ENCODE measurements around the gene MAPK6.
"Not testable (repeated sequence)": the region's sequence is repeated elsewhere in the genome, so short reads cannot be mapped to it uniquely, and the experiment has no call there.

MAPK6 gene

GRCh38 chr15:52080031-52080430, 61.0 kb downstream of the MAPK6 start:
- DNase-seq (ENCODE audit: low read depth in 2 of 3, low spot score in 2 of 3) = no peak

DNA sequence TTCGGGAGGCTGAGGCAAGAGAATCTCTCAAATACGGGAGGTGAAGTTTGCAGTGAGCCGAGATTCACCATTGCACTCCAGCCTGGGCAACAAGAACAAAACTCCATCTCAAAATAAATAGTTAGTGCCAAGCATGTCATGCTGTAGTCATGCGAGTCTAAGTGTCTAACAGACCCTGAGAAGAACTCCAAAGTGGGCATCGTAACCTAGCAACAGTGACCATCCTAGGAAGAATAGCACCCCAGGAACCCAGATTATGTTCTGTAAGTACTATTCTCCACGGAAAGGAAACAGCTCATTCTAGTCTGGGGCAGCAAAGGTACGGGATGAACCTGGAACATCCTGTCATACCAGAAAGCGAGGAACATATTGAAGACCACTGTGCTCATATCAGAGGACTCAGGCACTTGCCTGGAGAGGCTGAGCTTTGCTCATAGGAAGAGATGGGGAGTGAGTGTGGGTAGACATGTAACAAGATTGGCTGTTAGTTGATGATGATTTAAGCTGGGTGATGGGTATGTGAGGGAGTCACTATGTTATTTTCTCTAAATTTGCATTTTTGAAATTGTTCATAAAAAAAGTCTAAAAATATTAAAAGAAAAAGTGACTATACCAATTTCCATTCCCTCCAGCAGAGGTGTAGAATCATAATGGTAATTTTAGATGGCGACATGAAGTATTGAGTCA, 61.8 kb downstream of the MAPK6 start:
- DNase-seq (ENCODE audit: low read depth in 2 of 3, low spot score in 2 of 3) = no peak

DNA sequence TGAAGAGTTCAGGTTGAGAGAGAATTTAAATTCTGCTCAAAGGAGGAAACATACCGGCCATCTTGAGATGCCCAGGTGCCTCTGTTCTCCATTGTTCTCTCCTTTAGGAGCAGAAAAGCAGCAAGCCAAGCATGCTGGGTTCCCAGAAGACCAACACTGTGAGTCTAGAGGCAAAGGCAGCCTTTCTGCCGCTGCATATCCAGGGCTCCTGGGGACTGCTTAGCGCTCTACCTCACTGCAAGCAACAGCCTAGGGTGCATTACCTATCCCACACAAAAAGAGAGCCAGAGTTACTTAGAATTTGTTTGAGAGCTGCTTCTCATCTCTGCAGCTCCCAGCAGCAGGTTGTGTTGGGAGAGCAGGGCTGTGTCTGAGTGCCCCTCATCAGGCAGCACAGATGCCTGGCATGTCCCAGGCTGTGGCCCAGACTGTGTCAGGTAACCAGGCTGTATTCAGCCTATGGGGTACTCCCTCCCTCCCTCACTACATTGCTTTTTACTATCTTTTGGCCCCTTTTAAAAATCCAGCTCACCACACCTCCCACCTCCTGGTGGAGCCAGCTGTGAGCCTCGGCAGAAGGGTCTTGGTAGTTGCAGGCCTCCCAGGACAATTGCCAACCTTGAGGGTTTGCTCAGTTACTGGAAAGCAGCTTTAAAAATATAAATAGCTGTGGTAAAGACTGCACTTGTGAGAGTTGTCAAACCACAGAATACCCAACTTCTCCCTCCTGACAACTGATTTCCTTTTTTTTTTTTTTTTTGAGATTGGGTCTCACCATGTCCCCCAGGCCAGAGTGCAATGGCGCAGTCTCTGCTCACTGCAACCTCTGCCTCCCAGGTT, 63.4 kb downstream of the MAPK6 start:
- DNase-seq (ENCODE audit: low read depth in 2 of 3, low spot score in 2 of 3) = no peak

DNA sequence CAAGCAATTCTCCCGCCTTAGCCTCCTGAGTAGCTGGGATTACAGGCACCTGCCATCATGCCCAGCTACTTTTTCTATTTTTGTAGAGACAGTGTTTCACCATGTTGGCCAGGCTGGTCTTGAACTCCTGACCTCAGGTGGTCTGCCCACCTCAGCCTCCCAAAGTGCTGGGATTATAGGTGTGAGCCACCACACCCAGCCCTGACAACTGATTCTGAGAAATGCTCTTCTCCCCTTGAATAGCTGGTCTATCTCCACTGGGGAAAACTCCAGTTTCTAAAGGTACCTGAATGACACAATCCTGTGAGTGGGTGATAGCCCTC, 64.0 kb downstream of the MAPK6 start:
- not testable (repeated sequence) for DNase-seq (ENCODE audit: low read depth in 2 of 3, low spot score in 2 of 3)

DNA sequence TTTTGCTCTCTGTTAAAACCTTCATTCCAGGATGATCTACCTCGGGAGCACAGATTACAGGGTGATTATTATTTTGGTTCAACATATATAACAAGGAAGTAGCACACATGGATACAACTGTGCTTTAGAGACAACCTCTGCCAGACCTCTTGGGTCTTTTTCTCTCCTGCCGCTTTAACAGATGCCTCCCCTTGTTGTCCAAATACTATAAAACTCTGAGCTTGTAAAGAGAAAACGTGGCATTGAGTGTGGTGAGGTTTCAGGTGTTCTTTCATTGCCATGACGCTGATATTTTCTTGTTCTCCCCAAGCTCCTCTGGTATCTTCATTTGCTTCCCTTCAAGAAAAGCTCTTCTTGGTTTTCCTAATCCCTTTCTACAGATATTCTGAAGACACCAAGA, 64.6 kb downstream of the MAPK6 start:
- DNase-seq (ENCODE audit: low read depth in 2 of 3, low spot score in 2 of 3) = no peak

DNA sequence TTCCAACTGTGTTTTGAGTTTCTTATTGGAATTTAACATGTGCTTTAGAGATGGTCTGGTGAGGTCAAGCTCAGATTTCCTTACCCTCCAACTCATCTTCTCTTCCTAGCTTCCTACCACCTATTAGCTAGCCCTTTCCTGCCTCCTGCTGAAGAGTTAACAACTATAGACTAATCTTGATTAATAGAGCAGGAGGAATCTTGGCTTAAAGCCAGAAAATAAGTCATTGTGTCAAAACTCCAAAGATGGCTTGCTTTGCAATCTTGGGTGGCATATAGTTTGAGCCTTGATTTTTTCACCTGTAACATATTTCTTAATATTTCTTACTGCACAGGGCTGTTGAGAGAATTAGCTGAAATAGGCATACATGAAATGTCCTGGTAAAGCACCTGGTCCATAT, 66.3 kb downstream of the MAPK6 start:
- no peak for DNase-seq (ENCODE audit: low read depth in 2 of 3, low spot score in 2 of 3)

DNA sequence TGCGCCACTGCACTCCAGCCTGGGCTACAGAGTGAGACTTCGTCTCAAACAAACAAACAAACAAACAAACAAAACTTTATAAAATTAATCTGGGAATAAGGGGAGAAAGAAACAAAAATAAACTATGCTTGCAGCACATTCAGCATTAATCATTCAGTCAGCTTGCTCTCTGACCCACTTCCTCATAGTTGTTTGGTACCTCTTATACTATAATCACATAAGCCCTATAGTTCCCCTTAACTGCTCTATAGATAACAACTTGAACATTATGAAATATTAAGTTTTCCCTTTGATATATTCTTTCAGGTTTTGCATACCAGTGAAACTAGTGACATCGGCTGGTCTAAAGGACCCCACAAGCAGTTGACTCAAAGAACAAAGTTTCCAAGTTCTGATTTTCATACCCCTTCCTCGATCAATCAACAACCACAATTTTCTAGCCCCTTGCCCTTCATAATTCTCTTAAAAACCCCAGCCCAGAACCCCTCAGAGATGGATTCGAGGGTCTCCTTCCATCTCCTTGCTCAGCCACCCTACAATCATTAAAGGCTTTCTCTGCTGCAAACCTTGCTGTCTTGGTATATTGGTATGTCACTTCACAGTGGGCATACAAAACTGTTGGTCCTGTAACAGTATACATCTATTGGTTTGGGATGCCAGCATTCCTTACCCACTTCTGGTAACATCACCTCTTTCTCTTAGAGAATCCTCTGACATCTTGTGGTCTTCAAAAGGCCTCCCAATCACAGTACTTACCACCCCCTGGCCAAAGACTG, 67.2 kb downstream of the MAPK6 start:
- DNase-seq (ENCODE audit: low read depth in 2 of 3, low spot score in 2 of 3) = no peak

DNA sequence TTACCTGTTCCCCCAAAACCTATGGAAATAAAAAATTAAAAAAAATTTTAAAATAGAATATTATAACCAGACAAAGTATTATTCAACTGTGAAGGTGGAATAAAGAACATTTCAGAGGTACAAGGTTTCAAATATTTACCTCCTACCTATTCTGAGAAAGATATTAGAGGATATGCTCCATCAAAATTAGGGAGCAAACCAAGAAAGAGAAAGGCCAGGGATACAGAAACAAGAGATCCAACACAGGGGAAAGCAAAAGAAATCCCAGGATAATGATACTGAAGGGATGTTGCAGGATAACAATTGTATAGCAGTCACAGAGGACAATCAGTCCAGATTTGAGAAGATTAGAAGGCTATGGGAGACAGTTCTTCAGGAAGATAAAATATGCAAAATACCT, 71.2 kb downstream of the MAPK6 start:
- no peak for DNase-seq (ENCODE audit: low read depth in 2 of 3, low spot score in 2 of 3)

- no peak for DNase-seq (ENCODE audit: low read depth in 2 of 3, low spot score in 2 of 3)
Observed at GRCh38 chr15:52093167-52093538, 74.1 kb downstream of the MAPK6 start.

DNA sequence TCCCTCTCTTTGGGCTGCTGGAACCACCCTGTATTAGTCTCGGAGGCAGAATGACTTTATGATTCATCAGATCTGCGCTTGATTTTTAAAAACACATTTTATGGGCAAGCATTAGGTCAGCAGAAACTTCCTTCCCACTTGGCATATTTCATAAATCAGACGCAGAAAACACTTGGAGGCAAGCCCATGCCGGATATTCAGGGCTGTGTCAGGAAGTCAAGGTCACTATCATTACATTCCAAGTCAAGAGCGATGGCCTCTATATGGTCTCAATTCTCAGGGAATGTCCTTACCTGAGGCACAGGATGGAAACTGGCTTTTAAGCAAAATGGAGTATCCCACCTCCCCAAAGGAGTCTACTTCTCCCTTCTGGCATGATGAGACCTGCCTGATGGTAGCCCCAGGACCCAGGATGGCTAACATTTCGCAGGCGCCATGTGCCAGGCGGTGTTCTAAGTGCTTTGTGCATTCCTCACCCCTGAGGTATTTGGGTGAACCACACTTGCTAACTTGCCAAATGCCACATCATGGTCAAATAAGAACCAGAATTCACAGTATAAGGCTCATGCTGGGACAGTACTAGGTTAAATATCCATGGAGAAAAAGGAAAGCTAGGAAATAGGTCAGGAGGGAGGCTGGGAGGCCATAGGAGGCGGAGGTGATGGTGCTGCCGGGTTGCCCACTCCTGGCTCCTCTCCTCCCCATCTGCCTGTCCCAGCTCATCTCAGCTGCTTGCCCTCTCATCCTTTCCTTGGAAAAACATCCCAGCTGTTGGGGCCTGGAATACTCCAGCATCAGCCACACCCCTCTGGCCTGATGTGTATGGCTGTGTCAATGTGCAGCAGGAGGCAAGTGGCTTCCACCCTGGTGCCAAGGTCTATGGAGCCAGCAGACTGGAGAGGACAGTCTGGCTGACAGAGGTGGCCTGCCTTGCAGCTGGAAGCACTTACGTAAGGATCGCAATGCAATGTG, 74.8 kb downstream of the MAPK6 start:
- DNase-seq (ENCODE audit: low read depth in 2 of 3, low spot score in 2 of 3) = no peak

DNA sequence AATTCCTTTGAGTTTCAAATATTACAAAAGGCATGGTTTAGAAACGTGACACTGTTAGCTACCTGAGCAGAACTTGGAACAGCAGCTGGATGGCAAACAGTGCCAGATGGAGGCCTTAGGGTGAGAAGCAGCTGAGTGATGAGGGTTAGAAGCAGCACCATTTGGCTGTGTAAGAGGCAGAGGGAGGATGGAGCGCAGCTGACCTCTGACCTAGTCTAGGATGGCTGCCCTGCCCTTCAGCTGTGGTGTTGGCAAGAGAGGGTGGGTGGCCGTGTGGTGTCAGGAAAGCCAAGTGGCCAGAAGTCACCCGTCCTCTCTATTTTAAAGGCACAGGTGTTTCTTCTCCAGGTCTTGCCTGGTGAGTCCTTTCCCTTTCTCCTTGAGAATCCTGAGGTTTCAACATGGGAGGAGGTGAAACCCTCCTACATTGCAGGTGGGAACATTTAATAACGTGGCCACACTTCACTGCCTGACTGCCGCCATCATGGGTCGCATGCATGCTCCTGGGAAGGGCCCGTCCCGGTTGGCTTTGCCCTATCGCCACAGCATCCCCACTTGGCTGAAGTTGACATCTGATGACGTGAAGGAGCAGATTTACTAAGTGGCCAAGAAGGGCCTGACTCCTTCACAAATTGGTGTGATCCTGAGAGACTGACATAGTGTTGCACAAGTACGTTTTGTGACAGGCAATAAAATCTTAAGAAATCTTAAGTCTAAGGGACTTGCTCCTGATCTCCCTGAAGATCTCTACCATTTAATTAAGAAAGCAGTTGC, 76.0 kb downstream of the MAPK6 start:
- DNase-seq (ENCODE audit: low read depth in 2 of 3, low spot score in 2 of 3) = no peak

- DNase-seq (ENCODE audit: low read depth in 2 of 3, low spot score in 2 of 3) = no peak
Observed at GRCh38 chr15:52095597-52096262, 76.7 kb downstream of the MAPK6 start.

DNA sequence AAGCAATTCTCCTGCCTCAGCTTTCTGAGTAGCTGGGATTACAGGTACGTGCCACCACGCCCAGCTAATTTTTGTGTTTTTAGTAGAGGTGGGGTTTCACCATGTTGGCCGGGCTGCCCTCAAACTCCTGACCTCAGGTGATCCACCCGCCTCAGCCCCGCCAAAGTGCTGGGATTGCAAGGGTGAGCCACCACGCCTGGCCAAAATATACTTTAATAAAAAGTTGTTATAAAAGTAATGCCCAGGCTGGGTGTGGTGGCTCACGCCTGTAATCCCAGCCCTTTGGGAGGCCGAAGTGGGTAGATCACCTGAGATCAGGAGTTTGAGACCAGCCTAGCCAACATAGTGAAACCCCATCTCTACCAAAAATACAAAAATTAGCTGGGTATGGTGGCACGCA, 77.5 kb downstream of the MAPK6 start:
- DNase-seq (ENCODE audit: low read depth in 2 of 3, low spot score in 2 of 3) = not testable (repeated sequence)

DNA sequence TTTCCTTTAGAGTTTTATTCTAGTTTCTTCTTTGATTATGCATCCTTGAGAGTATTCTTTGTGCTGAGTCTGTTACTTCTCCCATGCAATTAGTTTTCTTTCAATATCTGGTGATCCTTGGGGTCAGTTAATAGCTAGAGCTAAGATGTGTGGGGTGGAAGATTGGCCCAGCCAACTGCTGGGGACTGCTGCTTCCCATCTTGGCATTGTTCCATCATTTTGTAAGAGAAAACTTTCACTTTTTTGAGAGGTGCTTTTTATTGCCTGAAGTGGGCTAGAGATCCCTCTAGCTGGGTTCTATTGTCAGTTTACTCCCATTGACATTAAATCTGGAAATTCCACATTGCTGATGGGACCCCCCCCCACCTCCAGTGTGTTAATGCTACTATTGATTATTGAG, 78.2 kb downstream of the MAPK6 start:
- no peak for DNase-seq (ENCODE audit: low read depth in 2 of 3, low spot score in 2 of 3)

DNA sequence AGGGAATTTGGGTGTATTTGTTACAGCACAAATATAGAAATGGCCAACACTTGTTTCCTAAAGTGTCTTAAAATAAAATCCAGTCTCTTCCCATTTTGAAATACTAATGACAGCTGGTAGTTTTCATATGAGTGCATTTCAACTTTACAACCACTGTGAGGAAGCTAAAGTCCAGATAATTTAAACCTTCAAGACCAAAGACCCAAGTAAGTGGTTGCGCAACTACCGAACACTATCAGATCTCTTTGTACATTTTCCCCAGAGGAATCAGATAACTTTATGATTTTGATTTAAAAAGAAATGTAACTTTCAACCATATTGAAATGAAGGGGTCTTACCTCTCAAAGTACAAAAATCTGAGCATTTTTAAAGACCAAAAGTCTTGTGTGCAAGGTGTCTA, 79.3 kb downstream of the MAPK6 start:
- no peak for DNase-seq (ENCODE audit: low read depth in 2 of 3, low spot score in 2 of 3)

DNA sequence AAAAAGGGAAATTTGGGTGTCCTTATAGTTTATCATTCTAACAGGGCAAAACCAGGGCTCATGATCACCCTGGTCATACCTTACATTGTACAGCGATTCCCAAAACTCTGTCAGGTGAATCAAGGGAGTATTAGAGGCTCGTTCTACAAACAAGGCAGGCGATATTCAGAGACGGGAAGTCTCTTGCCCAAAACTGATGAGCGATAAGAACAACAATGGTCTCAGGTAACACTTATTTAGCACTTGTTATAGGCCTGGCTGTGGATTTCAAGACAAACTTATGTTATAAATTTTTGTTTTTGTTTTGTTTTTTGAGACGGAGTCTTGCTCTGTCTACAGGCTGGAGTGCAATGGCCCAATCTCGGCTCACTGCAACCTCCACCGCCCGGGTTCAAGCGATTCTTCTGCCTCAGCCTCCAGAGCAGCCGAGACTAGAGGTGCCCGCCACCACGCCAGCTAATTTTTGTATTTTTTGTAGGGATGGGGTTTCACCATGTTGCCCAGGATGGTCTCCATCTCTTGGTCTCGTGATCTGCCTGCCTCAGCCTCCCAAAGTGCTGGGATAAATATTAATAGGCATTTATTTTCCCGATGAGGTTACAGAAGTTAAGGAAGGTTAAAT, 80.7 kb downstream of the MAPK6 start:
- DNase-seq (ENCODE audit: low read depth in 2 of 3, low spot score in 2 of 3) = no peak

DNA sequence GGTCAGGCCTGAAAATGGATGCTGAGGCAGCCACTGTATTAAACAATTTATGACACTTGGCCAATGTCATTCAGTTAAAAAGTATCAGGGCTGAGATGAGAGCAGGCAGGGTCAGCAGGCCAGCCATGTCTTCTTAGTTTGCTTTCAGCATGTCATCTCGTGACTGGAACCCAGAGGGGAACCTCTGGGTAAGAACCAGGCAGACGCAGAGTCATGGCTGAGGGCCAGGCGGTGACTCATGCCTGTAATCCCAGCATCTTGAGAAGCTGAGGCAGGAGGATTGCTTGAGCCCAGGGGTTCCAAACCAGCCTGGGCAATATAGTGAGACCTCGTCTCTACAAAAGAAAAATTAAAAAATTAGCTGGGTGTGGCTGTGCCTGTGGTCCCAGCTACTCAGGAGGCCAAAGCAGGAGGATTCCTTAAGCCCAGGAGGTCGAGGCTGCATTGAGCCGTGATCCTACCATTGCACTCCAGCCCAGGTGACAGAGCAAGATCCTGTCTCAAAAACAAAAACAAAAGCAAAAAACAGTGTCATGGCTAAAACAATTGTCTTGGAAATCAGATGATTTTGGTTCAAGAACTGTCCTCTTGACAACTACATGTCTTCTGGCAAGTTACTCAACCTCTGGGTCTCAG, 81.9 kb downstream of the MAPK6 start:
- no peak for DNase-seq (ENCODE audit: low read depth in 2 of 3, low spot score in 2 of 3)

DNA sequence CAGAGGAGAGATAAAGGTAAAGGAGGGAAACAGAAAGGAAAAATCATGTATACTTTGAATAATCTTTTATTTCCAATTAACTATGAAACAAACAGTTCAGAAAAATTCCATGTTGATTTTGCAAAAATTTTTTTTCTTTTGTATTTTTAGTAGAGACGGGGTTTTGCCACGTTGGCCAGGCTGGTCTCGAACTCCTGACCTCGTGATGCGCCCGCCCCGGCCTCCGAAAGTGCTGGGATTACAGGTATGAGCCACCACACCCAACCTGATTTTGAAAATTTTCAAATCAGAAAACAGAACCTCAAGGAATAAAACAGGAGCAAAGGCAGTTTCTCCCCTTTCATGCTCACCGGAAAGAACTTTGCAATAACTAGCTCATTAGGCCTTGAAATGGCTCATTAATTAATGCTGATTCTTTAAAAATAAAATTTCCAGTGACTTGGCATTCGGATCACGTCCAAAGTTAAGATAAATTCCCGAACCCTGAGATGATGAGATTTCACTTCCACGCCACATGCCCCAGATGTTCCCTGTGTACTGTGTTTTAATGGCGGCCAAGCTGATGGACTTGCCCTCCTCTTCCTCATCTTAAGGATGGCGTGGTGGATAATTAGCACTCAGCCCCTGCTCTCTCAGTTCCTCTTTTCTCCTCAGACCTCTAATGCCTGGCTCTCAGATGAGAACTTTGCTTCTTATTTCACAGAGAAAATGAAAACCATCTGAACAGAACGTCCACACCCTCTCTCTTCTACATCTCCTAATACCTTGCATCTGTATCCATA, 82.7 kb downstream of the MAPK6 start:
- DNase-seq (ENCODE audit: low read depth in 2 of 3, low spot score in 2 of 3) = no peak
